Sigmoid colon (tissue), 7 donors: Measurements from ENCODE around the gene SAMD14. TPM values are rescaled to one million over a fixed set of nuclear protein-coding genes. Genes with fewer than 3 reads are reported as not detected.
A peak's percentile ranks its signal among the peaks of the same experiment; 100 is the strongest.

Experiments
- DNase-seq: peaks from one replicate; pipeline ENCODE4 v3.0.0-alpha.2; 2019
- H3K27ac ChIP-seq, 4 donors: fragments of 200-600 bp; sonication (generic); one replicate each; pipeline ENCODE4 v1.5.1; 2016 to 2019; ENCODE audit warnings: mild to moderate bottlenecking in 1 of 4
- H3K27me3 ChIP-seq, 3 donors: fragments of 200-600 bp; sonication (generic); one replicate each; pipeline ENCODE4 v1.5.1; 2019; ENCODE audit warnings: mild to moderate bottlenecking in 1 of 3
- H3K36me3 ChIP-seq, 4 donors: fragments of 200-600 bp; sonication (generic); one replicate each; pipeline ENCODE4 v1.5.1; 2016 to 2019
- H3K4me1 ChIP-seq, 4 donors: fragments of 200-600 bp; sonication (generic); one replicate each; pipeline ENCODE4 v1.5.1; 2017 to 2019
- H3K4me3 ChIP-seq, 4 donors: fragments of 200-600 bp; sonication (generic); one replicate each; pipeline ENCODE4 v1.5.1; 2017 to 2019; ENCODE audit warnings: mild to moderate bottlenecking in 2 of 4, moderate library complexity in 1 of 4
- H3K9me3 ChIP-seq, 4 donors: fragments of 200-600 bp in 3 of 4; sonication (generic) in 3 of 4; one replicate each; pipeline versions ENCODE4 v1.5.1 to v1.6.1; 2013 to 2019
- EP300 ChIP-seq, 4 donors: sonication (generic); formaldehyde crosslinking; IDR thresholded peaks; one replicate each; pipeline ENCODE4 v1.6.1; 2017; ENCODE audit warnings: antibody characterized with exemption in 4 of 4
- POLR2A ChIP-seq, 2 donors: fragments of 450-650 bp; IDR thresholded peaks; one replicate each; pipeline ENCODE4 v1.6.1; 2016; ENCODE audit warnings: antibody characterized with exemption in 2 of 2, mild to moderate bottlenecking in 2 of 2, moderate library complexity in 2 of 2
- POLR2AphosphoS5 ChIP-seq, 4 donors: sonication (generic); formaldehyde crosslinking; IDR thresholded peaks; one replicate each; pipeline ENCODE4 v1.6.1; 2017; ENCODE audit warnings: antibody characterized with exemption in 4 of 4
- WGBS, 2 donors: extraction: QIAGEN DNeasy Blood & Tissue Kit; methylation state at CpG; one replicate each; pipeline ENCODE4 v1.1.7; 2013; 5-methylcytosine and 5-hydroxymethylcytosine counted together
- intact Hi-C: fragments of 100-400 bp; cut with DNase I; formaldehyde crosslinking; loops from one replicate; pipeline ENCODE4 v1.15.1; 2023
- polyA plus RNA-seq, 3 donors: library from polyadenylated mRNA; stranded (reverse); fragments of 200-250 nt; gene quantifications; one replicate each; pipeline ENCODE4 v1.2.3, GENCODE V29; 2013
- total RNA-seq, 4 donors: library from RNA; depleted of rRNA; stranded (reverse); fragments of >200 nt; gene quantifications; one replicate each; pipeline ENCODE4 v1.1.0, GENCODE V29; 2016
- TF ChIP-seq, protein P1 (sequence below), 4 experiments: fragments of 450-650 bp in 3 of 4; fragments of 200-600 bp in 1 of 4; IDR thresholded peaks; one replicate each; pipeline ENCODE4 v1.5.1; 2016 to 2019; ENCODE audit warnings: antibody characterized with exemption in 4 of 4, mild to moderate bottlenecking in 3 of 4, moderate library complexity in 2 of 4
- donor health status: healthy with polysubstance abuse.
- donor health status: Bipolar disorder and iron deficiency.
- donor health status: healthy.

Gene SAMD14
- total and polyA plus RNA-seq, 7 donors: 0.16 to 2.5 (median 0.92) TPM

DNA sequence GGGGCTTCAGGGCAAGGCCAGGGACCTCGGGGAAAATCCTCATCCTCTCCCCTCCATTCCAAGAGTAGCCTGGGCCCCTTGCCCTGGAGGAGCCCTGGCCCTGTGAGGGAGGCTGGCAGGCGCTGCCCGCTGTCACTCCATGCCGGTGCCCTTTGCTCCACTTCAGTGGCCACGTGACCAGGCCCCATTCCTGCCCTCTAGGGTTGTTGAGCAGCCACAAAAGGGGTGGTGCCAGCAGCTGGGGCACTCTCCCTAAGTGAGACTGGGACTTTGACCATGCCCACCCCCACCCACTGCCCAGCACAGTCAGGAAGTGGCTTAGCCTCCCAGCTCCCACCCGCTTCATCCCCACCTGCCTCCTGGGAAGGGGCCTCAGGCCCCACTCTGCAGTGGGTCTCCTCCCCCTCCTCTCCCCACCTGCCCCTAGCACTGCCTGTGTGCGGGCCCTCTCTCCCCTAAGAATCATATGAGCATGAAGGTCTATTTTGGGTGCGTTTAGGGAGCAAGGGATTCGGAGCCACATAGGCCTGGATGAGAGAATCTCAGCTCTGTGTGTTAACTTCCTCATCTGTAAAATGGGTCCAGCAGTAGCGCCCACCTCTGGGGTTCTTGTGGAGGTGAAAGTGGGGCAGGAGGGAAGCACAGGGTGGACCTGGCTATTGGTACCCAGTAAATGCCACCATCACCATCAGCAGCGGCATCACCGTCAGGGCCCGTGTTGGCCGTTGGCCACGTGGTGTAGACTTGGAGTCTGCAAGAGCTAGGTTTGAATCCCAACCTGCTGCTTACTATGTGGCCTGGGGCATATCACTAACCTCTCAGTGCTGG, 27.6 kb downstream of the SAMD14 start:
- intact Hi-C loops: no loop called here
- WGBS, 2 donors: 22 to 76% methylated on average over 15 of the region's 15 CpGs

DNA sequence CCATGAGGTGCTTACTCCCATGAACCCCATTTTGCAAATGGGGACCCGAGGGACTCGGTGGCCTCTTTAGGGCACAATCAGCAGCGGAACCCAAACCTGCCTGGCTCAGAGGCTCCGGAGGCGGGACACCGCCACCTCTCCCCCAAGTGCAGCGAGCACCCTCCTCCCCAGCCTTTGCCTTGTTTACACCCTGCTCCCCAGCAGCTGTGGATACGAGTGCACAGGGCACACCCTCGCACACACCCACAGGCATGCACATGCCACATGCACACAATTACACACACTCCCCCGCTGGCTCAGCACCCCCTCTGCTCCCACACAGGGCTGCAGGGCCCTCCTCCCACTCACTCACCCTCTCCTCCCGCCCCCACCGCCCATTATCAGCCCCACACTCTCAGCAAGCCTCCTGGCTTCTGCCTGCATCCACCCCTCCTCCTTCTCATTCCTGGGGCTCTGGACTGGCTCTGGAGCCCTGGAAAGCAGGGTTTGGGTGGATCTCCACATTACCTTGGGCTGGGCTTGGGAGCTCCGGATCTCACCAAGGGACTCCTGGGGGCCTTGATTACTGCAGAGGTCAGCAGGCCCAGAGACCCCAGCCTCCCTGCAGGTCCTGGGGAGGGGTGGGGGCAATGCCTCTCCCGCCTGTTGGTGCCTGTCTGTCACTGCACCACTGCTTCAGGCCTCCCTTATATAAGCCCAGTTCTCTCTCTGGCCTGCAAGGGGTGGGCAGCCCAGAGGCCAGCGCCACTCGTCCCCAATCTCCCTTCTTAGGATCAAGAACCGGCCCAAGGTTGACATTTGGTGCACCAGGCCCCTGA, 28.4 kb downstream of the SAMD14 start:
- DNase-seq: peak; percentile 81
- H3K9me3 ChIP-seq: no peaks in the 10 kb centered on the region
- peak in 1 of 4 donors; percentile 20 for TF ChIP-seq POLR2AphosphoS5 (IDR thresholded peaks at IDR 0.05)
- TF ChIP-seq, protein P1, sequence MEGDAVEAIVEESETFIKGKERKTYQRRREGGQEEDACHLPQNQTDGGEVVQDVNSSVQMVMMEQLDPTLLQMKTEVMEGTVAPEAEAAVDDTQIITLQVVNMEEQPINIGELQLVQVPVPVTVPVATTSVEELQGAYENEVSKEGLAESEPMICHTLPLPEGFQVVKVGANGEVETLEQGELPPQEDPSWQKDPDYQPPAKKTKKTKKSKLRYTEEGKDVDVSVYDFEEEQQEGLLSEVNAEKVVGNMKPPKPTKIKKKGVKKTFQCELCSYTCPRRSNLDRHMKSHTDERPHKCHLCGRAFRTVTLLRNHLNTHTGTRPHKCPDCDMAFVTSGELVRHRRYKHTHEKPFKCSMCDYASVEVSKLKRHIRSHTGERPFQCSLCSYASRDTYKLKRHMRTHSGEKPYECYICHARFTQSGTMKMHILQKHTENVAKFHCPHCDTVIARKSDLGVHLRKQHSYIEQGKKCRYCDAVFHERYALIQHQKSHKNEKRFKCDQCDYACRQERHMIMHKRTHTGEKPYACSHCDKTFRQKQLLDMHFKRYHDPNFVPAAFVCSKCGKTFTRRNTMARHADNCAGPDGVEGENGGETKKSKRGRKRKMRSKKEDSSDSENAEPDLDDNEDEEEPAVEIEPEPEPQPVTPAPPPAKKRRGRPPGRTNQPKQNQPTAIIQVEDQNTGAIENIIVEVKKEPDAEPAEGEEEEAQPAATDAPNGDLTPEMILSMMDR (IDR thresholded peaks at IDR 0.05): peak in 2 of 4 experiments; percentile 26 to 39
- TF ChIP-seq POLR2A (IDR thresholded peaks at IDR 0.05): no peak
- TF ChIP-seq EP300 (IDR thresholded peaks at IDR 0.05): no peak
- H3K36me3 ChIP-seq: peaks cover 23 to 46% (median 39%) of the 10 kb centered on the region in 4 donors
- H3K4me3 ChIP-seq: peak overlapping the region in 2 of 4 donors; percentile 3 to 16
- H3K27ac ChIP-seq: peak overlapping the region; percentile 69 to 88 (median 78)
- WGBS, 2 donors: 14 to 62% methylated on average over 17 of the region's 17 CpGs
- intact Hi-C loops: no loop called here
- H3K27me3 ChIP-seq: no peaks in the 10 kb centered on the region
- peaks cover 0 to 58% (median 48%) of the 10 kb centered on the region in 4 donors for H3K4me1 ChIP-seq

More for the DNA sequence above, 27.6 kb downstream of the SAMD14 start:
- H3K27me3 ChIP-seq: no peaks in the 10 kb centered on the region
- peak overlapping the region; percentile 69 to 88 (median 78) for H3K27ac ChIP-seq
- peaks cover 31 to 50% (median 44%) of the 10 kb centered on the region in 4 donors for H3K36me3 ChIP-seq
- peaks cover 0 to 50% (median 41%) of the 10 kb centered on the region in 4 donors for H3K4me1 ChIP-seq
- TF ChIP-seq POLR2A (IDR thresholded peaks at IDR 0.05) (no peak), POLR2AphosphoS5 (IDR thresholded peaks at IDR 0.05) (peak in 2 of 4 donors; percentile 7 to 17)
- peak overlapping the region in 1 of 4 donors; percentile 3 for H3K4me3 ChIP-seq
- peak; percentile 90 for DNase-seq
- no peaks in the 10 kb centered on the region for H3K9me3 ChIP-seq

DNA sequence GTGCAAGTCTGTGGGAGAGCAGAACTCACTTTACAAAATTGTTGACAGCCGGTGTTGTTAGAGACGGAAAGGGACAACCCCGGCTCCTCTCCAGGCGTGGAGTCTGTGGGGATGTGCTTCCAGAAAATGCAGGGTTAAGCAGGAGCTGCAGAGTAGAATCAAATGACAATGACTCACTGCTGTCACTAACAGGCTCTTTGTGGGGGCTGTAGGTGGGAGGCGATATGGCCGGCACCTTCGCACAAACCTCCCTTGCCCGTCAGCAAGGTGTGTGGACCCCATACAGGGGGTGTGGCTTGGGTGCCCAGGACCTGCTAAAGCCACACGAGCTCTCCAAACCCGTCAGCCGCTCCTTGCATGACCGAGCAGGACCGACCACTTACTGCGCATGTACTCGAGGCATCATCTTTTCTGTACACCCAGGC, 29.0 kb downstream of the SAMD14 start:
- 19 to 68% methylated on average over 15 of the region's 15 CpGs for WGBS, 2 donors
- Histone ChIP-seq H3K27me3 (no peaks in the 10 kb centered on the region), H3K27ac (peak overlapping the region; percentile 69 to 88 (median 78)), H3K4me3 (peak overlapping the region in 2 of 4 donors; percentile 3 to 16), H3K36me3 (peaks cover 19 to 40% (median 34%) of the 10 kb centered on the region in 4 donors), H3K4me1 (peaks cover 0 to 64% (median 54%) of the 10 kb centered on the region in 4 donors), H3K9me3 (no peaks in the 10 kb centered on the region)
- TF ChIP-seq, protein P1 (IDR thresholded peaks at IDR 0.05): no peak
- TF ChIP-seq POLR2AphosphoS5 (IDR thresholded peaks at IDR 0.05) (no peak), POLR2A (IDR thresholded peaks at IDR 0.05) (no peak), EP300 (IDR thresholded peaks at IDR 0.05) (no peak)
- no peak for DNase-seq
- intact Hi-C loops: no loop called here

DNA sequence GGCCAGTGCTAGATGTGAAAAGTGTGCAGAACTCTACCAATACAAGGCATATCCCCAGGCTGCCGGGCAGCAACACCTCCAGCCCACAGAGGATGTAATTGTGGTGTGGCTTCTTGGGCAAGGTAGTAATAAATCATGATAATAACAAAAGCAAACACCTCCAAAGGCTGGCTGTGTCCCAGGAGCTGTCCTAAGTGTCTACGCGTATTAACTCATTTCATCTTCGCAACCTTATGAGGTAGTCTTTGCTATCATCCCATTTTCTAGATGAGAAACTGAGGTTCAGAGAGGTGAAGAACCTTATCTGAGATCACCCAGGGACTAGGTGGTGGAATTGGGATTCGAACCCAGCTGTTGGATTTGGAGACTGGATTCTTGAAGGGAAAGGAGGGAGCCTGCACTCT, 29.5 kb downstream of the SAMD14 start:
- Histone ChIP-seq H3K9me3 (no peaks in the 10 kb centered on the region), H3K27me3 (no peaks in the 10 kb centered on the region), H3K36me3 (peaks cover 14 to 36% (median 30%) of the 10 kb centered on the region in 4 donors), H3K27ac (peak overlapping the region; percentile 69 to 88 (median 78)), H3K4me3 (no peak overlapping the region), H3K4me1 (peaks cover 0 to 67% (median 57%) of the 10 kb centered on the region in 4 donors)
- intact Hi-C loops: no loop called here
- no peak for DNase-seq
- 22 to 62% methylated on average over 5 of the region's 5 CpGs for WGBS, 2 donors
- TF ChIP-seq, protein P1 (IDR thresholded peaks at IDR 0.05): no peak
- TF ChIP-seq POLR2A (IDR thresholded peaks at IDR 0.05) (no peak), POLR2AphosphoS5 (IDR thresholded peaks at IDR 0.05) (no peak)
